Gastrocnemius medialis (tissue), 4 donors: ENCODE data around the gene TMEM14B. TPM values are rescaled to one million over a fixed set of nuclear protein-coding genes. Genes with fewer than 3 reads are reported as not detected.
"Not testable (repeated sequence)": the region's sequence is repeated elsewhere in the genome, so short reads cannot be mapped to it uniquely, and the experiment has no call there.

Experiments used
- ATAC-seq, 2 donors: fragments of 150-250 bp; one replicate each; pipeline ENCODE4 v1.9.1; 2016
- DNase-seq, 2 donors: peaks; one replicate each; pipeline ENCODE4 v3.0.0-alpha.2; 2019
- H3K27ac ChIP-seq, 4 donors: fragments of 200-600 bp; sonication (generic); 1 replicate in 1 of 4; 2 replicates in 3 of 4; pipeline ENCODE4 v1.5.1; 2016 to 2018; ENCODE audit warnings: mild to moderate bottlenecking in 2 of 4, moderate library complexity in 1 of 4
- H3K27me3 ChIP-seq, 3 donors: fragments of 200-600 bp; sonication (generic) in 2 of 3; 1 replicate in 1 of 3; 2 replicates in 2 of 3; pipeline versions ENCODE4 v1.5.1 to v1.6.0; 2016 to 2019; ENCODE audit warnings: mild to moderate bottlenecking in 1 of 3, moderate library complexity in 1 of 3
- H3K36me3 ChIP-seq, 2 donors: fragments of 200-600 bp; sonication (generic) in 1 of 2; one replicate each; pipeline ENCODE4 v1.5.1; 2017 to 2018
- H3K4me1 ChIP-seq, 2 donors: fragments of 200-600 bp; sonication (generic) in 1 of 2; one replicate each; pipeline ENCODE4 v1.5.1; 2016 to 2017; ENCODE audit warnings: mild to moderate bottlenecking in 2 of 2
- H3K4me3 ChIP-seq, 4 donors: fragments of 200-600 bp; sonication (generic) in 3 of 4; 1 replicate in 1 of 4; 2 replicates in 3 of 4; pipeline ENCODE4 v1.5.1; 2016 to 2019; ENCODE audit warnings: mild to moderate bottlenecking in 2 of 4
- H3K9me3 ChIP-seq, 3 donors: fragments of 200-600 bp; sonication (generic) in 2 of 3; 1 replicate in 1 of 3; 2 replicates in 2 of 3; pipeline ENCODE4 v1.5.1; 2016 to 2019
- CTCF ChIP-seq, 5 experiments: fragments of 450-650 bp in 3 of 5; fragments of 200-600 bp in 2 of 5; sonication (generic) in 2 of 5; IDR thresholded peaks in 4 of 5; conservative IDR thresholded peaks in 1 of 5; 1 replicate in 4 of 5; 2 replicates in 1 of 5; pipeline ENCODE4 v1.5.1; 2016 to 2019; ENCODE audit warnings: antibody characterized with exemption in 5 of 5, mild to moderate bottlenecking in 3 of 5, moderate library complexity in 3 of 5
- POLR2A ChIP-seq, 2 donors: fragments of 450-650 bp; IDR thresholded peaks; one replicate each; pipeline ENCODE4 v1.6.1; 2017; ENCODE audit warnings: antibody characterized with exemption in 2 of 2, mild to moderate bottlenecking in 2 of 2, moderate library complexity in 2 of 2
- in situ Hi-C, 4 donors: fragments of 200-750 bp; cut with MboI; loops; one replicate each; pipeline versions ENCODE4 v1.15.0 to v1.8.0; 2017; ENCODE audit warnings: low sequenced_read_pairs in 4 of 4
- intact Hi-C: fragments of 100-400 bp; cut with DNase I; formaldehyde crosslinking; loops from one replicate; pipeline ENCODE4 v1.15.1; 2023; ENCODE audit warnings: low total_unique reads
- total RNA-seq, 4 donors: library from RNA; depleted of rRNA; stranded (reverse); fragments of >200 nt; gene quantifications; one replicate each; pipeline versions ENCODE4 v1.1.0 to v1.2.3, GENCODE V29; 2016

The TMEM14B gene
- total RNA-seq, 4 donors from 2014 or later = 68.3 to 93.8 (median 79.4) TPM

GRCh38 chr6:10740061-10740460 lies 7.5 kb upstream of the TMEM14B start:
- in situ Hi-C loops (loop anchor here in 1 of 4 donors (10.0 kb wide), 1 partner anchor 45 kb away; the partner anchor contains the start of genes C6orf52 and PAK1IP1), intact Hi-C loops (no loop called here)
- ATAC-seq = no peak

GRCh38 chr6:10741643-10742042 lies 6.0 kb upstream of the TMEM14B start:
- H3K4me1 ChIP-seq, ATAC-seq, H3K27me3 ChIP-seq, H3K36me3 ChIP-seq, H3K9me3 ChIP-seq, intact Hi-C loops, DNase-seq, H3K4me3 ChIP-seq, H3K27ac ChIP-seq: not testable (repeated sequence)
- in situ Hi-C loops = loop anchor here in 1 of 4 donors (10.0 kb wide), 1 partner anchor 47 kb away; the partner anchor contains the start of genes C6orf52 and PAK1IP1

More at GRCh38 chr6:10740061-10740460, 7.5 kb upstream of the TMEM14B start:
- no peak for TF ChIP-seq CTCF (IDR thresholded peaks at IDR 0.05 in 4 of 5, conservative IDR thresholded peaks at IDR 0.05 in 1 of 5)
- TF ChIP-seq POLR2A (IDR thresholded peaks at IDR 0.05) = no peak
- no peaks in the 10 kb centered on the region for H3K4me1 ChIP-seq
- no peaks in the 10 kb centered on the region for H3K27me3 ChIP-seq
- H3K27ac ChIP-seq = no peak overlapping the region
- H3K9me3 ChIP-seq = no peaks in the 10 kb centered on the region
- no peak for DNase-seq
- no peaks in the 10 kb centered on the region for H3K36me3 ChIP-seq
- no peak overlapping the region for H3K4me3 ChIP-seq

- Histone ChIP-seq H3K9me3 (no peaks in the 10 kb centered on the region), H3K27ac (no peak overlapping the region), H3K27me3 (no peaks in the 10 kb centered on the region), H3K4me1 (peaks cover 6 to 7% of the 10 kb centered on the region in 2 donors), H3K36me3 (no peaks in the 10 kb centered on the region), H3K4me3 (no peak overlapping the region)
- DNase-seq (no peak), ATAC-seq (no peak)
- in situ Hi-C loops = loop anchor here in 1 of 4 donors (10.0 kb wide), 1 partner anchor 47 kb away; the partner anchor contains the start of genes C6orf52 and PAK1IP1
- intact Hi-C loops = no loop called here
- TF ChIP-seq POLR2A (IDR thresholded peaks at IDR 0.05) (no peak), CTCF (IDR thresholded peaks at IDR 0.05 in 4 of 5, conservative IDR thresholded peaks at IDR 0.05 in 1 of 5) (no peak)
These were observed 5.4 kb upstream of the TMEM14B start for GRCh38 chr6:10742251-10742650.

GRCh38 chr6:10743515-10743914 lies 4.1 kb upstream of the TMEM14B start:
- Histone ChIP-seq H3K27ac (no peak overlapping the region), H3K4me1 (peaks cover 11 to 13% of the 10 kb centered on the region in 2 donors), H3K9me3 (no peaks in the 10 kb centered on the region), H3K4me3 (no peak overlapping the region), H3K27me3 (no peaks in the 10 kb centered on the region), H3K36me3 (no peaks in the 10 kb centered on the region)
- intact Hi-C loops = no loop called here
- in situ Hi-C loops = loop anchor here in 1 of 4 donors (10.0 kb wide), 1 partner anchor 49 kb away; the partner anchor contains the start of genes C6orf52 and PAK1IP1
- no peak for DNase-seq
- no peak for ATAC-seq
- TF ChIP-seq POLR2A (IDR thresholded peaks at IDR 0.05) (no peak), CTCF (IDR thresholded peaks at IDR 0.05 in 4 of 5, conservative IDR thresholded peaks at IDR 0.05 in 1 of 5) (no peak)

GRCh38 chr6:10745116-10745515 lies 2.5 kb upstream of the TMEM14B start:
- TF ChIP-seq POLR2A (IDR thresholded peaks at IDR 0.05) (no peak), CTCF (IDR thresholded peaks at IDR 0.05 in 4 of 5, conservative IDR thresholded peaks at IDR 0.05 in 1 of 5) (no peak)
- Histone ChIP-seq H3K36me3 (peaks cover 0 to 9% of the 10 kb centered on the region in 2 donors), H3K4me1 (peaks cover 22 to 26% of the 10 kb centered on the region in 2 donors), H3K4me3 (no peak overlapping the region), H3K27me3 (no peaks in the 10 kb centered on the region), H3K27ac (no peak overlapping the region), H3K9me3 (no peaks in the 10 kb centered on the region)
- ATAC-seq = no peak
- intact Hi-C loops (no loop called here), in situ Hi-C loops (loop anchor here in 1 of 4 donors (10.0 kb wide), 1 partner anchor 50 kb away; the partner anchor contains the start of genes C6orf52 and PAK1IP1)
- DNase-seq = no peak
